ENCODE results near the gene GNA12.

GRCh38 chr7:2775376-2775775, 68.7 kb downstream of the GNA12 start:
- no peak for TF ChIP-seq CTCF (IDR thresholded peaks at IDR 0.05)
- no peak for TF ChIP-seq POLR2AphosphoS5 (IDR thresholded peaks at IDR 0.05)
- TF ChIP-seq POLR2A (IDR thresholded peaks at IDR 0.05), result no peak

Data from stomach (tissue), 4 donors.